GM21528 (cell line): ENCODE results near the gene KLF9.

ENCODE experiments used
- ATAC-seq: cut with Tn5 transposase; IDR thresholded peaks from one replicate; pipeline ENCODE4 v1.9.1; 2021; ENCODE audit warnings: mild to moderate bottlenecking, moderate library complexity; ENCODE audit not compliant: unreplicated experiment, low FRiP score

The KLF9 gene

GRCh38 chr9:70422371-70423043 lies 8.1 kb upstream of the KLF9 start:
- ATAC-seq: no peak

- no peak for ATAC-seq
These were observed 7.1 kb upstream of the KLF9 start for GRCh38 chr9:70421272-70422180.

- ATAC-seq: peak; percentile 27
These were observed 6.2 kb upstream of the KLF9 start for GRCh38 chr9:70420441-70421271.

GRCh38 chr9:70419556-70420440 lies 5.3 kb upstream of the KLF9 start:
- ATAC-seq: peak; percentile 48

- peak; percentile 54 for ATAC-seq
These were observed 4.5 kb upstream of the KLF9 start for GRCh38 chr9:70418822-70419555.

- ATAC-seq: no peak
These were observed 1.0 kb upstream of the KLF9 start for GRCh38 chr9:70415476-70415875.

- no peak for ATAC-seq
These were observed 584 bp upstream of the KLF9 start for GRCh38 chr9:70415041-70415440.

GRCh38 chr9:70413464-70413798 lies 1.0 kb downstream of the KLF9 start:
- peak; percentile 31 for ATAC-seq

- no peak for ATAC-seq
These were observed 1.5 kb downstream of the KLF9 start for GRCh38 chr9:70412832-70413463.

GRCh38 chr9:70411930-70412831 lies 2.3 kb downstream of the KLF9 start:
- peak; percentile 30 for ATAC-seq

GRCh38 chr9:70411121-70411929 lies 3.1 kb downstream of the KLF9 start:
- no peak for ATAC-seq

- ATAC-seq: no peak
These were observed 4.1 kb downstream of the KLF9 start for GRCh38 chr9:70410368-70410767.

- no peak for ATAC-seq
These were observed 4.7 kb downstream of the KLF9 start for GRCh38 chr9:70409800-70410199.

- ATAC-seq: no peak
These were observed 5.2 kb downstream of the KLF9 start for GRCh38 chr9:70409280-70409679.

GRCh38 chr9:70408393-70409040 lies 5.9 kb downstream of the KLF9 start:
- no peak for ATAC-seq

GRCh38 chr9:70407081-70407503 lies 7.4 kb downstream of the KLF9 start:
- no peak for ATAC-seq

GRCh38 chr9:70406434-70406862 lies 8.0 kb downstream of the KLF9 start:
- ATAC-seq: peak; percentile 74
